Activated CD8-positive, alpha-beta memory T cell treated with anti-CD3 and anti-CD28 coated beads, Interleukin-2, amount 50 U/mL, for 1 hour (primary cell): ENCODE results near the gene FRMD3.

Experiments
- DNase-seq: peaks from one replicate; pipeline ENCODE4 v3.0.0-alpha.2; 2020; ENCODE audit errors: extremely low read depth

FRMD3 gene

DNA sequence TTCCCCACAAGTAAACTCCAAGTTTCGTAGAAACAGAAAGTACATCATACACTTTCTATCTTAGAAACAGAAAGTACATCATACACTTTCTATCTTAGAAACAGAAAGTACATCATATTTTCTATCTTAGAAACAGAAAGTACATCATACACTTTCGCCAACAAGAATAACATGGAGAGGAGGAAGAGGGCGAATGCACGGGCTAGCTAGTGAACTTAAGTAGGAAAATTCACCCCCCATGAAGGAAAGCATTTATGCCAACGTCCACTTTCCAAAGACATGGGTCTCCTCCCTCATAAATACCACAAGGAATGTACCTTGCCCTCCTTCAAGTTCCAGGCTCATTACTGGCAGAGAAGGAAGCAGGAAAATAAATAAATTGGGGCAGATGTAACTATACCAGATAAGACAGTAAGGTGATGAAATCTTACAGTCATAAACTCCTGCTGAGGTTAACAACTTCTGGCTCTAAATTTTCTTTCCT, 64.7 kb downstream of the FRMD3 start:
- no peak for DNase-seq

DNA sequence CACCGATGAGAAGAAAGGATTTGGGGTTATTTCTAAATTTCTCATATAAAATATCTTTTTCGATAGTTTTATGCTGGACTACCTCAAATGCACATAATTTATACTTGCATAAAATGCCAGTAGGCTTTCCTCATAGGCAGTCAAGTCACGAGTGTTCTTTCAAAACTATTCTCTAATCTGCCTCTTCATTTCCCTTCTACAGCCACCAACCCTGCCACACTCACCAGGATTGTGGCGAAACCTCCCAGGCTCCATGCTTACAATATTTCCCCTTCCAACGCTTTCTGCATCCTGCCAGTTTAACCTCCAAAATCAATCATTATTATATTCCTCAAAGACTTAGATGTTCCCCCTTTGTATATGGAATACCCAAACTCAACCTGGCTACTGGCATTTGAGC, 65.4 kb downstream of the FRMD3 start:
- DNase-seq: no peak

DNA sequence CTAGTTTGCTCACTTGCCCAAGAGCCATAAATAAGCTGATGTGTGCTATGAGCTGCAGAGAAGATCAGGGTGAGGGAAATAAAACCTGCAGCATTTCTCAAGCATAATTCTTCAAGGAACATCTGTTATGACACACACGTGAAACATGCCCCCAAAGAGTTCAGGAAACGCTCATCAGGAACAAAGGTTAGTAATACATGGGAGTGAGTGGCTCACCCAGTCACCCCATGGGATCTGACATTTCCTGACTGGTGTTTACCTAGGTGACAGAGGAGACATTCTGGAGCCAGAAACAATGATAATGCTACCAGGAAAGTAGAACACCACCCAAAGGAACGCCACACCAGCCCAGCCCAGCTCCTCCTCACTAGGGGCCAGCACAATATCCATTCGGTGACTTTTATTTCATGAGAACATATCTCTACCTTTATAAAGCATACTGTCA, 66.0 kb downstream of the FRMD3 start:
- DNase-seq: no peak

DNA sequence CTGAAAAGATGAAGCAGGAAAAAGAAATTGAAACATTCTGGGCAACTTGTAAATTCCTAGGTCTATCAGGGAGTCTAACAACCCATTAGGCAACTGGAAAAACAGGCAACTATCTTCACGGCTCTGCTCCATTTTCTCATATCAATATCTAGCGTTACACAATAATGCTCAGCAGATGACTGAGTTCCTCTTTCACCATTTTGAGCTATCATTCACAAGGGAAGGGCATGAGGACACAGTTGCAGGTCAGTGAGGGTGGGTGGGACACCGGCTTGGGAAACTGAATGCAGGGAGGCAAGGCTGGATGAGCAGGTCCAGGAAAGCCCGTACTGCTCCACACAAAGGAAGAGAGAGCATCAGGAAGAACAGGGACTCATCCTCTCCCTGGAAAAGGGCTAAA, 67.0 kb downstream of the FRMD3 start:
- DNase-seq: no peak

- no peak for DNase-seq
Measured at GRCh38 chr9:83469722-83470121, 68.5 kb downstream of the FRMD3 start.

DNA sequence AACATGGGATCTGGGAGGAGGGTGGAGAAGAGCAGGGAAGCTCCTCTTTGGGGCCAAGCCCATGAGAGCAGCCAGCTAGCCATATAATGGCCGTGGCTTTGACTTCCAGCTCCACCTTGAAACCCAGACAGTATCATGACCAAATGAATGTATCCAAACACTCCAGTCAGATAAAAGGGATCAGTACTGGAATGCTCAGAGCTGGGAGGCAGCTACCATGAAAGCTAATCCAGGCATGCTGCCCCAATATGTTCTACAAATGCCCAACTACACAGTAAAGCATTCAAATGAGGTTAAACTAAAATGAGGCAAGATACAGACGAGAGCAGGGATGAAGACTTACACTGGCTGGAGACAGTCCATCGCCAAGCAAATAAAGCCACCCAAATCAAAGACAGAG, 69.4 kb downstream of the FRMD3 start:
- no peak for DNase-seq

DNA sequence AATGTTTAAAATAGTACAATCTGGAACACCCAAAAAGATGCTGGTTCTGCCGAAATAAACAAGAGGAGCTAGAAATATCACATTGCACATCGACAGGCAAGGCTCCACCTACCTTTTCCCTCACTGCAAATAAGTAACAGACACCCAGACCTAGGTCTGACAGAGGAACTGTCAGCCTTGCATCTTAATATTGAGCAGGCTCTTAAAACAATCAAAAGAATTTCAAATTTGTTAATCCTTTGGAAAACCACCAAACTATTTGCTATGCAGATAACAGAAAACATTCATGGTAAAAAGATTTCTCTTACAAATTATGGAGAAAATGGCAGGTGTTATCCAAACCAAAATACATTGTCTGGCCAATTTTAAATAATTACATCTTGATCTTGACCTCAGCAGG, 71.3 kb downstream of the FRMD3 start:
- DNase-seq: no peak

DNA sequence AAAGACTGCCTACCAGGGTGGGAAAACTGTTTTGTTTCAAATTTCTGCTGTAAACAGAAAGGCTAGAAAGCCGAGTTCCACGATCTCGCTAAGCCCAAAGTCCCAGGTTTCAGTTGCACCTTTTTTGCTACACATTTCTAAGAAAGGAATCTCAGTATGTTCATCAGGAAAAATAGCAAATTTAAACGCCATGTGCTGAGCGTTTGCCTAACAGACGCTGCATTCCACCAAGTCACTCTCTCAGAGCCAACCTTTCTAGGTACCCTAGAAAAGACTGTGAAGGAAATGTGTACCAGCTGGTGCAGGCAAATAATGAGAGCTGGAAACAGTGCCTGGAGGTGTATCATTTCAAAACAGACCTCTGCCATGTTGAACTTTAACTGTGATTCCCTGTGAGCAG, 71.8 kb downstream of the FRMD3 start:
- DNase-seq: no peak

DNA sequence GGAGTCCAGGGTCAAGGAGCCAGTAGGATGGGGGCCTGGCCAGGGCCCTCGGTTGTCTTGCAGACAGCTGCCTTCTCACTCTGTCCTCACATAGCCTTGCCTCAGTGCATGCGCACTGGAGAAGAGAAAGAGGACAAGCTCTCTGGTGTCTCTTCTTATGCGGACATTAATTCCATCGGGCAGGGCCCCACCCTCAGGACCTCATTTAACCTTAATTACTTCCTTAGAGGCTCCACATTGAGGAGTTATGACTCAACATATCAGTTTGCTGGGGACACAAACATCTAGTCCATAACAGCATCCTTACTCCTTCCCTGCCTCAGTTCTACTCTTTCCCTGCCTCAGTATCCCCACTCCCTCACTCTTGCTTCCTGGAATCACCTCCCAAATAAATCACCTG, 78.4 kb downstream of the FRMD3 start:
- DNase-seq: no peak

GRCh38 chr9:83458530-83458929, 79.7 kb downstream of the FRMD3 start:
- DNase-seq: no peak

DNA sequence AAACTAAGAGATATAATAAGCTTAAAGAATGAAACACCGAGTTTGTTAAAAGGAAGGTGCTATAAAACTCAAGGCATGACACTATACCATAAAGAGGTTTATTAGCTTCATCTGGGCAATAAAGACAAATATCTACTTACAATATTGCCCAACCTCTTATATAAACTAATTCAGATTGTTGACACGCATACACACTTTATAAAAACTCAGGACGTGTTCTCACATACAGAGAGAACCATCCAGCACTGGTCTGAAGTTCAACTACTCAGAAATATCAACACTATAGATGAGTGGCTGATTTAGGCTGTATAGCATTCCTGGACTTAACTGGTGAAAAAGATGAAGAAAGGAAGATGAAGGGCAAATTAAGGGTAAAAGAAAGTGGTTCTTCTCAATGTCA, 81.2 kb downstream of the FRMD3 start:
- DNase-seq: no peak

- no peak for DNase-seq
Measured at GRCh38 chr9:83456226-83456625, 82.0 kb downstream of the FRMD3 start.

DNA sequence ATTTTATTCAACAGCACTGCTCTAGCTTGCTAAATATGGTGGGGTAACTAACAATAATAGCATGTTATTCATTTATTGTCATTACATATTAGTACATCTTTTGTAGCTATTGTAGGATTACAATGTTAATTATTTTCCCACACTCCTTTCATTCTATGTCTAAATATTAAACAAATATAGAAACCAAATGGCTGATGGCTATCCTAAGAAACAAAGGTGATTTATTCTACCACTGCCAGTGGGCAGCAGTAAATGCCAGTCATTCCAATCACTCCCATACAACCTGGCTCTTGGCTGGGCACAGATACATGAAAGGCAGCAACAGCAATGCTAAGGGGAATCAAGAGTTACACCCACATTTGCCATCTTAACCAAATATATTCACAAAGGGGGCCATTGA, 84.1 kb downstream of the FRMD3 start:
- no peak for DNase-seq

GRCh38 chr9:83451308-83451707, 86.9 kb downstream of the FRMD3 start:
- no peak for DNase-seq

DNA sequence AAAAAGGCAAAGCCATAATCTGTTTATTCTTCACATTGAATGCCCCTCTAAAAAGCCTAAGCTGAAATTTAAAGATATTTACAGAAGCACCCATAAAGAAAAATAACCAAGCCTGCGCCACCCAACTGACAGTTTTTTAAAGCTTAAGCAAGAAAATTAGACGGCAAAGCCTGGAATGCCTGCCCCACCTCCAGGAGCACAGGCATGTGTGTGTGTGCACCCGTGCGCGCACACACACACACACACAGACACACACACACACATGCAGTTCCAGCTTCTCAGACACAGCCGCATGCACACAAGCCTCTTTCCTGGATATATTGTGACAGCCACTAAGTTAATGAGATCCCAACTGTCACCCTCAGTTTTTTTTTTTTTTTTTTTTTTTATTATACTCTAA, 88.2 kb downstream of the FRMD3 start:
- no peak for DNase-seq

DNA sequence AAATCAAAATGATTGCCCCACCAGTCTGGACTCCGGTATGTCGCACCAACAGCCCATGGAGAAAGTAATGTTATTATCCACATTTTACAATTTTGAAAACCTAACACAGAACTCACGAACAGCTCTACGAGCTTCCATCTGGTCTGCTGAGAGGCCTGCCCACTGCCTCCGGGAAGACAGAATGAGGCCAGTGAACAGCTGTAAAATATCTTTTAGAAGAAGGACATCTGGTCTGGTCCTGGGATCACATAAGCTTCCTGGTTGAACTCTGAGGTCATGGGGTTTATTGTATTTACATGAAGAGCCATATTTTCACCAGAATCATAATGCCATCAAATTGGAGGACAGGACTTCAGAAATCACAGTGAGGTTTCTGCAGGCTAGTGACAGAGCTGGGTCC, 89.0 kb downstream of the FRMD3 start:
- no peak for DNase-seq

- DNase-seq: no peak
Measured at GRCh38 chr9:83448626-83449025, 89.6 kb downstream of the FRMD3 start.

DNA sequence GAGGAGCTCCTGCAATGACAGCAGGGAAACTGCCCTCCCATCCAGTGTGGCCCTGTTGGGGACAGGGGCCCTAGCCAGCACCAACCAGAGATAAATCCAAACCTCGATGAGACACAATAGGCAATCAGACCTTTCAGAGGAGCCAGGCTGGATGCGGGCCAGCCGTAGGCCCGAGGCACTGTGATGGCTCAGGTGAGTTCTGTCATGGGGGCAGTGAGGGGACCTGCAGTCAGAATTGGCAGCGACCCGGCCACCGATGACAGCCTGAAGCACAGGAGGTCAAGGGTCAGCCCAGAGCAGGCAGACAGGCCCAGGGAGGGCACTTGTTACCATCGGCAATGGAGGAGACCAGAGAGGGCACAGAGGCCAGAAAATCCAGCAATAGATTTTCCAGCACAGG, 90.8 kb downstream of the FRMD3 start:
- DNase-seq: no peak

- no peak for DNase-seq
Measured at GRCh38 chr9:83445703-83446265, 92.4 kb downstream of the FRMD3 start.

GRCh38 chr9:83444110-83444509, 94.1 kb downstream of the FRMD3 start:
- no peak for DNase-seq

- no peak for DNase-seq
Measured at GRCh38 chr9:83441390-83441789, 96.8 kb downstream of the FRMD3 start.

DNA sequence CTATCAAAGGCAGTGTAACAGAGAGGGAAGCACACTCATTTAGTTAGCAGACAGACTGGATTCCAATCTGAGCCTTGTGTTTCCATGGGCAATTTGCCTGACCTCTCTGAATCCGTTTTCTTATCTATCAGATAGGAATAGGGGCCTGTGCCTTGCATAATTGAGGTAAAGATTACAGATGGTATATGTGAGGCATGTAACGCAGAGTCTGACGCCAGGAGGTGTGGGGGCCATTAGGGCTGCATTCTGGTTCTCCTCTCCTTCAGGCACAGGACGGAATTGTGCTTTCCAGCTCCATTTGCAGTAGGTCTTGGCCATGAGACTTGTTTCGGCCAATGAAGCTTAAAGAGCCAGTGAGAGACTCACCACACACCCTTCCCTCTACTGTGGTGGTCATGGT, 97.6 kb downstream of the FRMD3 start:
- DNase-seq: no peak

DNA sequence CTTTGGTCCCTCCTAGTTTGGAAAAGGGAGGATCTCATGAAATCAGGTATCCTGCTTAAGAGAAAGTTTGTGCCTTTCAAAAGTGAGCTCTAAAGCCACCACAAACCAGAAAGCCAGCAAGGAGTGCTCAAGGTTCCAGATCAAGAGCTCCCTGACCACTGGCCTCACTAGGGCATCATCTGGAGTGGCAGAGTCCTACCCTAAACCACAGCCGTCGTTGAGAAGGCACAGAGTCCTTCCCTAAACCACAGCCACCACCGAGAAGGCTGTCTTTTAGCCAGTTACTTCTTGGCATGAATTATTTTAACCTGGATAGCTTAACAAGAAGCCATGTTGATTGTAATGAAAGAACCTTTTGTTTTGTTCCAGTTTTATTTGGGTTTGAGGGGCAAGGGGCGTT, 102.9 kb downstream of the FRMD3 start:
- no peak for DNase-seq

DNA sequence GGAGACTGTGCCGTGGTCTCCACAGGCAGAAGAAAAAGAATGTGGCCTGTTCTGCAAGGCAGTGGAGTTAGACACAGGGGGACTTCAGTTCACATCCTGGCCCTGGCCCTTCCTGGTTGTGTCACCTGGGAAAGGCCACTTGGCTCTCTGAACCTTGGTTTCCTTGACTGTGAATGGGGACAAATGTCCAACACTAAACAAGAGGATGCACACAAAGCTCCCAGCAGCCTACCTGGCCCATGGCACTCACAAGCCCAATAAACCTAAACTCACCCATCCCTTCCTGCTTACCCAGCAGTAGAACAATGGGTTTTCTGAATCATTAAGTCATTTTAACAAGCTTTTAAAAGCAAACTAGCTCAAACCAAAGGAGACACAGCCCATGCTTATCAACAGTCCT, 103.9 kb downstream of the FRMD3 start:
- DNase-seq: no peak

DNA sequence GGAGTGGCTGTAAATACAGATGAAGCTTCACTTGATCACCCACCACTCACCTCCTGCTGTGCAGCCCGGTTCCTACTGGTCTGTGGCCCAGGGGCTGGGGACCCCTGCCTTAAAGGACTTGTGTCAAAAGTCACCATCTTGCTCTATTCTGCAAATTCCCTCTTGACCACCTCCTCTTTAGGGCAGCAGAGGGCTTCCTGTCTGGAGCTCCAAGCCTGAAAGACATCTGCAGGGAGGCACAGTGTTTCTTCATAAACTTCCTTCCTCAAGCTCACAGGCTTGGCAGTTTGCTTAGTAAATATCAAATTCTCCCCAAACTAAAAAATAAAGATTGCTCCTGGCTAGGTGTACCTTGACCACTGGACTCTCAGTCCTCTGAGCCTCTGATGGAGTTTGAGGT, 104.4 kb downstream of the FRMD3 start:
- no peak for DNase-seq
